ENCODE data around the gene YES1.

YES1 gene

GRCh38 chr18:706405-706804 is 105.6 kb downstream of the YES1 start:
- no peak for TF ChIP-seq CTCF (IDR thresholded peaks at IDR 0.05; ENCODE audit: insufficient read depth, low read depth, low read length, missing control alignments)
- H3K4me3 ChIP-seq (ENCODE audit: low read length), result no peak overlapping the region
- DNase-seq (ENCODE audit: low read depth), result no peak

GRCh38 chr18:703213-703967 is 108.7 kb downstream of the YES1 start:
- peak; percentile 79 for DNase-seq (ENCODE audit: low read depth)
- H3K4me3 ChIP-seq (ENCODE audit: low read length), result no peak overlapping the region
- TF ChIP-seq CTCF (IDR thresholded peaks at IDR 0.05; ENCODE audit: insufficient read depth, low read depth, low read length, missing control alignments), result no peak

GRCh38 chr18:697800-698199 is 114.2 kb downstream of the YES1 start:
- DNase-seq (ENCODE audit: low read depth), result no peak
- H3K4me3 ChIP-seq (ENCODE audit: low read length), result no peak overlapping the region
- no peak for TF ChIP-seq CTCF (IDR thresholded peaks at IDR 0.05; ENCODE audit: insufficient read depth, low read depth, low read length, missing control alignments)

- H3K4me3 ChIP-seq (ENCODE audit: low read length), result no peak overlapping the region
- TF ChIP-seq CTCF (IDR thresholded peaks at IDR 0.05; ENCODE audit: insufficient read depth, low read depth, low read length, missing control alignments), result no peak
- DNase-seq (ENCODE audit: low read depth), result no peak
Observed at GRCh38 chr18:697012-697411, 115.0 kb downstream of the YES1 start.

- H3K4me3 ChIP-seq (ENCODE audit: low read length), result no peak overlapping the region
- no peak for TF ChIP-seq CTCF (IDR thresholded peaks at IDR 0.05; ENCODE audit: insufficient read depth, low read depth, low read length, missing control alignments)
- no peak for DNase-seq (ENCODE audit: low read depth)
Observed at GRCh38 chr18:693466-694187, 118.4 kb downstream of the YES1 start.

GRCh38 chr18:692824-693223 is 119.2 kb downstream of the YES1 start:
- TF ChIP-seq CTCF (IDR thresholded peaks at IDR 0.05; ENCODE audit: insufficient read depth, low read depth, low read length, missing control alignments), result no peak
- H3K4me3 ChIP-seq (ENCODE audit: low read length), result no peak overlapping the region
- DNase-seq (ENCODE audit: low read depth), result no peak

Data from epithelial cell of esophagus (primary cell).